GM12801 (cell line): Measurements from ENCODE around the gene TRIP10.

Experiments
- TF ChIP-seq, protein P1 (sequence below): IDR thresholded peaks from one replicate; pipeline ENCODE4 v1.5.1; 2011; ENCODE audit warnings: control low read depth; ENCODE audit not compliant: insufficient read length; ENCODE audit errors: extremely low read depth

TRIP10 gene

GRCh38 chr19:6736169-6736916 lies 3.1 kb upstream of the TRIP10 start:
- TF ChIP-seq, protein P1, sequence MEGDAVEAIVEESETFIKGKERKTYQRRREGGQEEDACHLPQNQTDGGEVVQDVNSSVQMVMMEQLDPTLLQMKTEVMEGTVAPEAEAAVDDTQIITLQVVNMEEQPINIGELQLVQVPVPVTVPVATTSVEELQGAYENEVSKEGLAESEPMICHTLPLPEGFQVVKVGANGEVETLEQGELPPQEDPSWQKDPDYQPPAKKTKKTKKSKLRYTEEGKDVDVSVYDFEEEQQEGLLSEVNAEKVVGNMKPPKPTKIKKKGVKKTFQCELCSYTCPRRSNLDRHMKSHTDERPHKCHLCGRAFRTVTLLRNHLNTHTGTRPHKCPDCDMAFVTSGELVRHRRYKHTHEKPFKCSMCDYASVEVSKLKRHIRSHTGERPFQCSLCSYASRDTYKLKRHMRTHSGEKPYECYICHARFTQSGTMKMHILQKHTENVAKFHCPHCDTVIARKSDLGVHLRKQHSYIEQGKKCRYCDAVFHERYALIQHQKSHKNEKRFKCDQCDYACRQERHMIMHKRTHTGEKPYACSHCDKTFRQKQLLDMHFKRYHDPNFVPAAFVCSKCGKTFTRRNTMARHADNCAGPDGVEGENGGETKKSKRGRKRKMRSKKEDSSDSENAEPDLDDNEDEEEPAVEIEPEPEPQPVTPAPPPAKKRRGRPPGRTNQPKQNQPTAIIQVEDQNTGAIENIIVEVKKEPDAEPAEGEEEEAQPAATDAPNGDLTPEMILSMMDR = no peak

DNA sequence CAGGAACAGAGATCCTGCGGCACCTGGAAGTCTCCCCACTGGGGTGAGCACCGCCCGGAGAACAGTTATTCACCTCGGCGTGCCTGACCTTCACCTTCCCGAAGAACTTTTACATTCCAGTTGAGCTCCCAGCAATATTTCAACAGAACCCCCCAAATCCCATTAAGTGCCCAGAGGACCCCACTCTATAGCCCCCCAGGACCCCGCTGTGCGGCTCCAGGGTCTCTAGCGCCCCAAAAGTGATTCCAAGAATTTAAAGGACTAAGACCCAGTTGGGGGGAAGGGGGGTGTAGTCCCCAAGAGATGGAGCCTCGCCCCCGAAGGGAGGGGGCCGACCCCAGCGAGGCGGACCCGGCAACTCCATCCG lies 2.6 kb upstream of the TRIP10 start:
- TF ChIP-seq, protein P1 = no peak

- TF ChIP-seq, protein P1 = no peak
Measured at GRCh38 chr19:6737284-6737872, 2.1 kb upstream of the TRIP10 start, which contains the start of gene GPR108. TSS of gene GPR108 (minus strand) at chr19:6737580. CDS start at chr19:6737576, 4 bp downstream.

GRCh38 chr19:6737873-6738786 lies 1.4 kb upstream of the TRIP10 start:
- TF ChIP-seq, protein P1 = no peak

GRCh38 chr19:6738787-6739389 lies 592 bp upstream of the TRIP10 start:
- TF ChIP-seq, protein P1 = no peak

GRCh38 chr19:6739883-6740588 lies 556 bp downstream of the TRIP10 start:
- TF ChIP-seq, protein P1 = no peak
